ENCODE data around the gene RAB28.

- TF ChIP-seq HMGXB4 (CRISPR knock-in tag; IDR thresholded peaks at IDR 0.05) (no peak), ZNF416 (CRISPR knock-in tag; IDR thresholded peaks at IDR 0.05) (no peak), FOXK1 (CRISPR knock-in tag; IDR thresholded peaks at IDR 0.05) (no peak), CTCF (IDR thresholded peaks at IDR 0.05) (no peak), ZNF396 (CRISPR knock-in tag; IDR thresholded peaks at IDR 0.05; ENCODE audit: borderline replicate concordance) (no peak)
Measured at GRCh38 chr4:13476152-13476551, 8.0 kb downstream of the RAB28 start.
